Thyroid gland (tissue), 4 donors: Measurements from ENCODE around the gene RAB19. TPM values are rescaled to one million over a fixed set of nuclear protein-coding genes. Genes with fewer than 3 reads are reported as not detected.
A peak's percentile ranks its signal among the peaks of the same experiment; 100 is the strongest.
"Not testable (repeated sequence)": the region's sequence is repeated elsewhere in the genome, so short reads cannot be mapped to it uniquely, and the experiment has no call there.

ENCODE experiments used
- DNase-seq, 2 donors: peaks; one replicate each; pipeline ENCODE4 v3.0.0-alpha.2; 2019
- H3K27ac ChIP-seq, 3 donors: fragments of 200-600 bp; sonication (generic); 1 replicate in 2 of 3; 2 replicates in 1 of 3; pipeline ENCODE4 v1.5.1; 2016 to 2019; ENCODE audit warnings: mild to moderate bottlenecking in 1 of 3, moderate library complexity in 1 of 3
- H3K27me3 ChIP-seq: fragments of 200-600 bp; sonication (generic); one replicate; pipeline ENCODE4 v1.5.1; 2019
- H3K36me3 ChIP-seq, 2 donors: fragments of 200-600 bp; sonication (generic); one replicate each; pipeline ENCODE4 v1.5.1; 2016 to 2019
- H3K4me1 ChIP-seq, 2 donors: fragments of 200-600 bp; sonication (generic); one replicate each; pipeline ENCODE4 v1.5.1; 2017 to 2019
- H3K4me3 ChIP-seq, 3 donors: fragments of 200-600 bp; sonication (generic); replicated peaks in 1 of 3; 1 replicate in 2 of 3; 2 replicates in 1 of 3; pipeline ENCODE4 v1.5.1; 2016; ENCODE audit warnings: mild to moderate bottlenecking in 1 of 3
- H3K9me3 ChIP-seq: fragments of 200-600 bp; sonication (generic); one replicate; pipeline ENCODE4 v1.5.1; 2017
- POLR2A ChIP-seq, 2 donors: fragments of 450-650 bp; IDR thresholded peaks; one replicate each; pipeline ENCODE4 v1.6.1; 2017; ENCODE audit warnings: antibody characterized with exemption in 2 of 2, mild to moderate bottlenecking in 2 of 2, moderate library complexity in 1 of 2
- WGBS, 2 donors: methylation state at CpG; one replicate each; pipeline ENCODE4 v1.1.5; 2017; 5-methylcytosine and 5-hydroxymethylcytosine counted together
- intact Hi-C: fragments of 100-400 bp; cut with DNase I; formaldehyde crosslinking; loops from one replicate; pipeline ENCODE4 v1.15.1; 2023
- total RNA-seq, 4 donors: library from RNA; depleted of rRNA; stranded (reverse); fragments of >200 nt; gene quantifications; one replicate each; pipeline ENCODE4 v1.2.3, GENCODE V29; 2016
- TF ChIP-seq, protein P1 (sequence below), 6 experiments: fragments of 200-600 bp in 3 of 6; fragments of 450-650 bp in 3 of 6; sonication (generic) in 3 of 6; IDR thresholded peaks; one replicate each; pipeline ENCODE4 v1.5.1; 2016 to 2019; ENCODE audit warnings: antibody characterized with exemption in 6 of 6, mild to moderate bottlenecking in 2 of 6, inconsistent platforms in 1 of 6, moderate library complexity in 1 of 6

Gene RAB19
- total RNA-seq, 4 donors from 2014 or later: 9.7 to 45.5 (median 17.2) TPM

DNA sequence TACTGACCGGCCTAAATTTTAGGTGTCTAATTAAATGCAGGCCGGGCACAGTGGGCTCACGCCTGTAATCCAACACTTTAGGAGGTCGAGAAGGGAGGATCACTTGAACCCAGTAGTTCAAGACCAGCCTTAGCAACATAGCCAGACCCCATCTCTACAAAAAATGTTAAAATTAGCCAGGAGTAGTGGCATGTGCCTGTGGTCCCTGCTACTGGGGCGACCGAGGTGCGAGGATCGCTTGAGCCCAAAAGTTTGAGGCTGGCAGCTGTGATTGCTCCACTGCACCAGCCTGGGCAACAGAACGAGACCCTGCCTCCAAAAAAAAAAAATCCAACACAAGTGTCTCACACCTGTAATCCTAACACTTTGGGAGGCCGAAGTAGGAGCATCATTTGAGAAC lies 5.0 kb upstream of the RAB19 start:
- H3K9me3 ChIP-seq: no peaks in the 10 kb centered on the region
- peak in 1 of 2 donors; percentile 10 for DNase-seq
- intact Hi-C loops: no loop called here
- no peak overlapping the region for H3K27ac ChIP-seq
- H3K36me3 ChIP-seq: no peaks in the 10 kb centered on the region
- no peak overlapping the region for H3K4me3 ChIP-seq
- peaks cover 4 to 6% of the 10 kb centered on the region in 2 donors for H3K4me1 ChIP-seq
- no peaks in the 10 kb centered on the region for H3K27me3 ChIP-seq
- 80 to 81% methylated on average over 10 of the region's 10 CpGs for WGBS, 2 donors
- TF ChIP-seq, protein P1, sequence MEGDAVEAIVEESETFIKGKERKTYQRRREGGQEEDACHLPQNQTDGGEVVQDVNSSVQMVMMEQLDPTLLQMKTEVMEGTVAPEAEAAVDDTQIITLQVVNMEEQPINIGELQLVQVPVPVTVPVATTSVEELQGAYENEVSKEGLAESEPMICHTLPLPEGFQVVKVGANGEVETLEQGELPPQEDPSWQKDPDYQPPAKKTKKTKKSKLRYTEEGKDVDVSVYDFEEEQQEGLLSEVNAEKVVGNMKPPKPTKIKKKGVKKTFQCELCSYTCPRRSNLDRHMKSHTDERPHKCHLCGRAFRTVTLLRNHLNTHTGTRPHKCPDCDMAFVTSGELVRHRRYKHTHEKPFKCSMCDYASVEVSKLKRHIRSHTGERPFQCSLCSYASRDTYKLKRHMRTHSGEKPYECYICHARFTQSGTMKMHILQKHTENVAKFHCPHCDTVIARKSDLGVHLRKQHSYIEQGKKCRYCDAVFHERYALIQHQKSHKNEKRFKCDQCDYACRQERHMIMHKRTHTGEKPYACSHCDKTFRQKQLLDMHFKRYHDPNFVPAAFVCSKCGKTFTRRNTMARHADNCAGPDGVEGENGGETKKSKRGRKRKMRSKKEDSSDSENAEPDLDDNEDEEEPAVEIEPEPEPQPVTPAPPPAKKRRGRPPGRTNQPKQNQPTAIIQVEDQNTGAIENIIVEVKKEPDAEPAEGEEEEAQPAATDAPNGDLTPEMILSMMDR (IDR thresholded peaks at IDR 0.05): no peak
- TF ChIP-seq POLR2A (IDR thresholded peaks at IDR 0.05): no peak

DNA sequence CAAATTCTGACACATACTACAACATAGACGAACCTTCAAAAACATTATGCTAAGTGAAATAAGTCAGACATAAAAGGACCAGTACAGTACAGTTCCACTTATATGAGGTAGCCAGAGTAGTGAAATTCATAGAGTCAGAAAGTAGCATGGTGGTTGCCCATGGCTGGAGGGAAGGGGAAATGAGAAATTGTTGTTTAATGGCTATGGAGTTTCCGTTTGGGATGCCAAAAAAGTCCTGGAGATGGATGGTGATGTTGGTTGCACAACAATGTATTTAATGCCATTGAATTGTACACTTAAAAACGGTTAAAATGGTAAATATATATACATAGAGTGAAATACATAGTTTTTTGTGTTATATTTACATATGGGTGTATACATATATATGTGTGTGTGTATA lies 3.5 kb upstream of the RAB19 start:
- 84 to 88% methylated on average over 3 of the region's 3 CpGs for WGBS, 2 donors
- Histone ChIP-seq H3K4me3 (no peak overlapping the region), H3K36me3 (no peaks in the 10 kb centered on the region), H3K27ac (no peak overlapping the region), H3K4me1 (peaks cover 6 to 12% of the 10 kb centered on the region in 2 donors), H3K9me3 (no peaks in the 10 kb centered on the region), H3K27me3 (no peaks in the 10 kb centered on the region)
- DNase-seq: no peak
- intact Hi-C loops: no loop called here
- TF ChIP-seq POLR2A (IDR thresholded peaks at IDR 0.05): no peak
- TF ChIP-seq, protein P1 (IDR thresholded peaks at IDR 0.05): no peak

DNA sequence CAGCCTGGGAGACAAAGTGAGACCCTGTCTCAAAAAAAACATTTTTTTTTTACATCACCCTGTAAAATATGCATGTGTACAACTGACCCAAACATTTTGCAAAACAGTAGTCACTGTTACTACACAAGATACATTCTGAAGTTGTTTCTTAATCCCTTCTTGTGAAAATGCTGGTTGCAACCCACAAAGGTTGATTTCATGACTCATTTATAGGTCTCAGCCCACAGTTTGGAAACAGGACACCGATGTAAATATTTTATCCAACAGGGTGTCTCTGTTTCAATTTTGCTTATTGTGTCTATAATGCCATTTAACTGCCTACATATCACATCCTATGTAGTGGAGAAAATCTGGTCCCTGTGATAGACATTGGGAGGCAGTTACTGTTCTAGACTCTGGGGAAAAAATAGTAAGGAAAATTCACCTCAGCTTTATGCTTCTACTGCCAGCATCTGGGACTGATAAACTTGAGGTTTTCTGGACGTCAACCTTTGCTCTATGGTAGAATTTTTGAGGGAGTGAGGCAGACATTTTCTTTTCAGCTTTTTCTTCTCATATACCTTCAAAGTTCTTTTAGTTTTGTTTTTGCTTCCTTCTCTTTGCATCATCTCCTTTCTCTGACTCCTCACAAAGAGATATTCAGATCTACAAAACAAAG lies 1.6 kb upstream of the RAB19 start:
- no peaks in the 10 kb centered on the region for H3K27me3 ChIP-seq
- intact Hi-C loops: no loop called here
- no peak overlapping the region for H3K27ac ChIP-seq
- H3K4me1 ChIP-seq: peaks cover 6 to 11% of the 10 kb centered on the region in 2 donors
- H3K36me3 ChIP-seq: no peaks in the 10 kb centered on the region
- TF ChIP-seq POLR2A (IDR thresholded peaks at IDR 0.05): no peak
- TF ChIP-seq, protein P1 (IDR thresholded peaks at IDR 0.05): no peak
- H3K9me3 ChIP-seq: no peaks in the 10 kb centered on the region
- WGBS, 2 donors: 88% methylated on average over 2 of the region's 2 CpGs
- H3K4me3 ChIP-seq: no peak overlapping the region
- DNase-seq: no peak

DNA sequence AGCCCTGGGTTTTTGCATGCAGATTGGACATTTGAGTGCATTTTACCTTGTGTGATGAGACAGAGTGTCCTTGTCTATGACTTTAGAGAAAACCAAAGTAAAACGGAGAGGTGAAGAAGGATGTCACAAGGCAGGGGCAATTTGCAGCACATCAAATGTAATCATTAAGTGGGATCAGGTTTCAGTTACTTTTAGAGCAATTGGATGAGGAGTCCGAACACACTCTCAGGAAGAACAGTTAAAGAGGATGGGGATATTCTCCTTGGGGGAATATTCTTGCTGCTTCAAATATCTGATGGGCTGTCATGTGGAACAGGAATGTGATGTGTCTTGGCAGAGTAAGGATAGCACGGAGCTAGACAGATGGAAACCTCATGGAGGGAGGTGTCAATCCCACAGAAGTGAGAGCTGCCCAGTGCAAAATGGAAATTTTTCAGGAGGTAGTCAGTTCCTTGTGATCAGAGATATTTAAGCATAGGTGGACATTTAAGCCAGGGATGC lies 757 bp downstream of the RAB19 start:
- Histone ChIP-seq H3K9me3 (no peaks in the 10 kb centered on the region), H3K27ac (peak overlapping the region in 2 of 3 donors; percentile 85 to 90), H3K4me1 (peaks cover 6 to 8% of the 10 kb centered on the region in 2 donors), H3K36me3 (no peaks in the 10 kb centered on the region), H3K4me3 (peak overlapping the region in 2 of 3 donors; percentile 29 to 57), H3K27me3 (no peaks in the 10 kb centered on the region)
- intact Hi-C loops: no loop called here
- WGBS, 2 donors: 12 to 25% methylated on average over 3 of the region's 3 CpGs
- TF ChIP-seq POLR2A (IDR thresholded peaks at IDR 0.05): no peak
- TF ChIP-seq, protein P1 (IDR thresholded peaks at IDR 0.05): no peak
- peak in 1 of 2 donors; percentile 32 for DNase-seq

DNA sequence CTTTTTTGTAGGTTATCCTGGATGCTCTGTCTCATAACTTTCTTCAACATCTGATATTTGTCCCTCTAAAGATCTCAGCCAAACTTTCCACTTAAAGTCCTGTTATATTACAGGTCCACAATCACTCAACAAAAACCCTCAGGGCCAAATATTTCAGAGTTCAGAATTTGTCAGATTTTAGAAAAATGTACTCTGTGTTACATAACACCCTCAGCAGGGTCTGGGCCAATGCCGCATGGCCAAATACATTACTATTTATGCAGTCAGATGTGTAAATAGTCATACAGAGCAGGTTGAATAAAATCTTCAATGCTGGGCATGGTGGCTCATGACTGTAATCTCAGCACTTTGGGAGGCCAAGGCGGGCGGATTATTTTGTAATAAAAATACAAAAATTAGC lies 11.5 kb downstream of the RAB19 start:
- Histone ChIP-seq H3K4me1 (no peaks in the 10 kb centered on the region), H3K27me3 (no peaks in the 10 kb centered on the region), H3K9me3 (no peaks in the 10 kb centered on the region), H3K27ac (no peak overlapping the region), H3K4me3 (no peak overlapping the region), H3K36me3 (no peaks in the 10 kb centered on the region)
- intact Hi-C loops: no loop called here
- 93 to 95% methylated on average over 3 of the region's 3 CpGs for WGBS, 2 donors
- no peak for DNase-seq
- TF ChIP-seq, protein P1 (IDR thresholded peaks at IDR 0.05): no peak
- no peak for TF ChIP-seq POLR2A (IDR thresholded peaks at IDR 0.05)

DNA sequence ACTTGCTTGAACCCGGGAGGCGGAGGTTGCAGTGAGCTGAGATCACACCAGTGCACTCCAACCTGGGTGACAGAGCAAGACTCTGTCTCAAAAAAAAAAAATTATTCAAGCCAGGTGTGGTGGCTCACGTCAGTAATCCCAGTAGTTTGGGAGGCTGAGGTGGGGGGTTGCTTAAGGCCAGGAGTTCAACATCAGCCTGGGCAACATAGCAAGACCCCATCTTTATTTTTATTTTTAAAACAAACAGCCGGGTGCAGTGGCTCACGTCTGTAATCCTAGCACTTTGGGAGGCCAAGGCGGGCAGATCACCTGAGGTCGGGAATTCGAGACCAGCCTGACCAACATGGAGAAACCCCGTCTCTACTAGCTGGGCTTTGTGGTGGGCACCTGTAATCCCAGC lies 12.0 kb downstream of the RAB19 start:
- H3K4me1 ChIP-seq, H3K9me3 ChIP-seq, H3K27me3 ChIP-seq, H3K4me3 ChIP-seq, DNase-seq, H3K36me3 ChIP-seq, intact Hi-C loops, H3K27ac ChIP-seq: not testable (repeated sequence)
- 96 to 97% methylated on average over 9 of the region's 9 CpGs for WGBS, 2 donors
